GM18502 (cell line): ENCODE results near the gene KCNT1.
"Not testable (repeated sequence)": the region's sequence is repeated elsewhere in the genome, so short reads cannot be mapped to it uniquely, and the experiment has no call there.

ENCODE experiments used
- ATAC-seq: cut with Tn5 transposase; IDR thresholded peaks from one replicate; pipeline ENCODE4 v1.9.1; 2021; ENCODE audit warnings: mild to moderate bottlenecking; ENCODE audit not compliant: unreplicated experiment, poor library complexity

KCNT1 gene

GRCh38 chr9:135701959-135702721, at the start of gene KCNT1:
Gene KCNT1, plus strand, starts transcription at chr9:135702185. Its CDS starts 74 bp downstream, at chr9:135702259.
- ATAC-seq = no peak

GRCh38 chr9:135655317-135655716, 46.7 kb upstream of the KCNT1 start:
- ATAC-seq = no peak

- no peak for ATAC-seq
Observed at GRCh38 chr9:135657416-135657815, 44.6 kb upstream of the KCNT1 start.

- ATAC-seq = no peak
Observed at GRCh38 chr9:135659252-135659651, 42.7 kb upstream of the KCNT1 start.

GRCh38 chr9:135660407-135660806, 41.6 kb upstream of the KCNT1 start:
- no peak for ATAC-seq

- no peak for ATAC-seq
Observed at GRCh38 chr9:135661816-135662560, 40.0 kb upstream of the KCNT1 start.

- ATAC-seq = no peak
Observed at GRCh38 chr9:135662758-135663450, 39.1 kb upstream of the KCNT1 start, which contains the start of gene LCN9. Gene LCN9, plus strand, starts transcription at chr9:135663309. Its CDS starts 13 bp downstream, at chr9:135663322.

- ATAC-seq = no peak
Observed at GRCh38 chr9:135663451-135663770, 38.6 kb upstream of the KCNT1 start.

- ATAC-seq = no peak
Observed at GRCh38 chr9:135663857-135664256, 38.1 kb upstream of the KCNT1 start.

GRCh38 chr9:135664266-135664665, 37.7 kb upstream of the KCNT1 start:
- no peak for ATAC-seq

GRCh38 chr9:135664801-135665794, 36.9 kb upstream of the KCNT1 start:
- ATAC-seq = no peak

GRCh38 chr9:135665795-135666189, 36.2 kb upstream of the KCNT1 start:
- no peak for ATAC-seq

- ATAC-seq = no peak
Observed at GRCh38 chr9:135666534-135667462, 35.2 kb upstream of the KCNT1 start.

- ATAC-seq = no peak
Observed at GRCh38 chr9:135667463-135668001, 34.5 kb upstream of the KCNT1 start.

GRCh38 chr9:135669018-135669417, 33.0 kb upstream of the KCNT1 start:
- not testable (repeated sequence) for ATAC-seq

GRCh38 chr9:135669616-135670285, 32.2 kb upstream of the KCNT1 start:
- no peak for ATAC-seq

- no peak for ATAC-seq
Observed at GRCh38 chr9:135670721-135671590, 31.0 kb upstream of the KCNT1 start.
